K562 (cell line): Measurements from ENCODE around the gene UBXN11. TPM values are rescaled to one million over a fixed set of nuclear protein-coding genes. Genes with fewer than 3 reads are reported as not detected.

ENCODE experiments used
- ATAC-seq: fragments of 200-7000 bp; cut with Tn5 transposase; 3 replicates; pipeline ENCODE4 v1.9.1; 2020; ENCODE audit warnings: moderate library complexity
- BruUV-seq: library from RNA; stranded (reverse); fragments of 400-500 nt; replicated peaks from 2 replicates; lab custom pipeline; 2021; lab: Mats Ljungman, UMichigan
- CTCF ChIA-PET: fragments of 300-600 bp; formaldehyde crosslinking; extraction: SDS; loops from one replicate; lab custom pipeline; 2021; ENCODE audit warnings: low intra/inter-chr PET ratio; lab: Yijun Ruan, JAX
- POLR2A ChIA-PET: fragments of 300-600, 350-650 bp; sonication (Branson Sonifier 250); formaldehyde crosslinking; extraction: SDS; loops from one replicate; lab custom pipeline; 2021; ENCODE audit warnings: antibody characterized with exemption, inconsistent platforms; lab: Yijun Ruan, JAX
- DNase-seq, 4 experiments: peaks; one replicate each; pipeline versions ENCODE4 v3.0.0 to v3.0.0-alpha.2; 2011 to 2018; ENCODE audit warnings: low spot score in 3 of 4, mixed read lengths in 3 of 4; ENCODE audit errors: extremely low read depth in 1 of 4
- FAIRE-seq: peaks from 2 replicates; lab custom pipeline; 2011; peaks lifted over from hg19 to GRCh38; lab: Jason Lieb, UNC
- H2AFZ ChIP-seq: 2 replicates; pipeline ENCODE4 v1.6.0; 2011; ENCODE audit warnings: low read depth, low read length, control low read depth, inconsistent platforms
- H3K27ac ChIP-seq: fragments of 200-600 bp; 3 replicates; pipeline ENCODE4 v1.8.0; 2011; ENCODE audit warnings: low read depth, mild to moderate bottlenecking, control low read depth, inconsistent platforms, low read length, moderate library complexity, mixed read lengths; ENCODE audit errors: extremely low read depth
- H3K27me3 ChIP-seq, 2 experiments: fragments of 300-600 bp in 1 of 2; 2 replicates in 1 of 2; 3 replicates in 1 of 2; pipeline versions ENCODE4 v1.6.0 to v1.8.0; 2011; ENCODE audit warnings: inconsistent platforms in 2 of 2, low read length in 2 of 2, mild to moderate bottlenecking in 1 of 2, mixed read lengths in 1 of 2, moderate library complexity in 1 of 2; ENCODE audit not compliant: control insufficient read depth in 2 of 2, insufficient read depth in 2 of 2
- H3K36me3 ChIP-seq: fragments of 300-600 bp; 3 replicates; pipeline ENCODE4 v1.8.0; 2011; ENCODE audit warnings: mild to moderate bottlenecking, low read length, inconsistent platforms; ENCODE audit not compliant: control insufficient read depth, insufficient read depth
- H3K4me1 ChIP-seq, 2 experiments: fragments of 200-600 bp in 1 of 2; replicated peaks in 1 of 2; 2 replicates in 1 of 2; 3 replicates in 1 of 2; pipeline versions ENCODE4 v1.5.1 to v1.8.0; 2011; ENCODE audit warnings: inconsistent platforms in 2 of 2, low read length in 2 of 2, mild to moderate bottlenecking in 1 of 2, mixed read lengths in 1 of 2, moderate library complexity in 1 of 2; ENCODE audit not compliant: control insufficient read depth in 2 of 2, insufficient read depth in 2 of 2
- H3K4me2 ChIP-seq: 2 replicates; pipeline ENCODE4 v1.6.1; 2011; ENCODE audit warnings: low read length, control low read depth, inconsistent platforms, mixed read lengths; ENCODE audit not compliant: insufficient read depth
- H3K4me3 ChIP-seq: fragments of 200-600 bp; sonication (generic), shearing (Covaris generic); 2 replicates; pipeline ENCODE4 v1.5.1; 2016; ENCODE audit warnings: control low read depth, inconsistent platforms
- H3K79me2 ChIP-seq: fragments of 200-600 bp; 3 replicates; pipeline ENCODE4 v1.8.0; 2011; ENCODE audit warnings: low read length, inconsistent platforms; ENCODE audit not compliant: control insufficient read depth, insufficient read depth
- H3K9ac ChIP-seq, 2 experiments: 2 replicates each; pipeline versions ENCODE4 v1.6.0 to v1.6.1; 2011; ENCODE audit warnings: low read depth in 2 of 2, low read length in 2 of 2, control low read depth in 1 of 2, inconsistent platforms in 1 of 2, mild to moderate bottlenecking in 1 of 2, mixed read lengths in 1 of 2; ENCODE audit not compliant: insufficient read depth in 1 of 2
- H3K9me1 ChIP-seq: one replicate; pipeline ENCODE4 v1.6.0; 2011; ENCODE audit warnings: inconsistent platforms, mild to moderate bottlenecking, low read length, moderate library complexity; ENCODE audit not compliant: control insufficient read depth, insufficient read depth
- H3K9me3 ChIP-seq: replicated peaks from 2 replicates; pipeline ENCODE4 v1.5.1; 2011; ENCODE audit warnings: low read depth, low read length, inconsistent platforms; ENCODE audit not compliant: control insufficient read depth, insufficient read depth
- H4K20me1 ChIP-seq: replicated peaks from 2 replicates; pipeline ENCODE4 v1.6.1; 2011; ENCODE audit warnings: low read length, inconsistent platforms, mixed read lengths; ENCODE audit not compliant: control insufficient read depth, insufficient read depth
- EP400 ChIP-seq: fragments of 450-650 bp; IDR thresholded peaks from 2 replicates; pipeline ENCODE4 v1.6.1; 2017; ENCODE audit warnings: antibody characterized with exemption, mild to moderate bottlenecking, moderate library complexity
- FOXA3 ChIP-seq, 2 experiments: fragments of 450-650 bp in 1 of 2; sonication (generic) in 1 of 2; formaldehyde crosslinking; IDR thresholded peaks in 1 of 2; conservative IDR thresholded peaks in 1 of 2; 2 replicates each; pipeline versions ENCODE4 v1.4.0 to v1.8.0; 2020 to 2022; ENCODE audit warnings: mild to moderate bottlenecking in 2 of 2, missing genetic modification reagents in 1 of 2
- GTF2E2 ChIP-seq: fragments of 200-800 bp; sonication (Bioruptor generic); IDR thresholded peaks from 2 replicates; pipeline ENCODE4 v1.6.1; 2016; ENCODE audit warnings: missing genetic modification characterization, missing compliant biosample characterization
- HMG20A ChIP-seq: fragments of 450-650 bp; formaldehyde crosslinking; conservative IDR thresholded peaks from 2 replicates; pipeline ENCODE4 v1.4.0; 2020; ENCODE audit warnings: mild to moderate bottlenecking, mixed read lengths
- HOXB6 ChIP-seq: fragments of 250-450 bp; sonication (Bioruptor Pico); IDR thresholded peaks from 2 replicates; pipeline ENCODE4 v1.5.1; 2022; ENCODE audit warnings: mild to moderate bottlenecking, borderline replicate concordance
- TARDBP ChIP-seq: fragments of 450-650 bp; IDR thresholded peaks from 2 replicates; pipeline ENCODE4 v1.6.1; 2016
- ZKSCAN3 ChIP-seq: fragments of 250-450 bp; sonication (Bioruptor Pico); IDR thresholded peaks from 2 replicates; pipeline ENCODE4 v1.4.0; 2020
- WGBS: fragments of 100-300 bp; shearing (Covaris generic); methylation state at CpG from one replicate; pipeline ENCODE4 v1.1.6; 2016; ENCODE audit warnings: low coverage, mixed read lengths; ENCODE audit not compliant: insufficient coverage; ENCODE audit errors: missing lambda C conversion rate; 5-methylcytosine and 5-hydroxymethylcytosine counted together
- in situ Hi-C: fragments of 300-500 bp; cut with MboI; formaldehyde crosslinking; loops from 4 replicates; pipeline ENCODE4 v1.15.0; 2018; ENCODE audit warnings: inconsistent platforms, mixed read lengths
- intact Hi-C: fragments of 100-400 bp; cut with micrococcal nuclease; formaldehyde crosslinking; loops from 2 replicates; pipeline ENCODE4 v1.14.2; 2022
- polyA plus RNA-seq, 8 experiments: library from polyadenylated mRNA; depleted of rRNA in 4 of 8; stranded (reverse) in 5 of 8; unstranded in 3 of 8; fragments of >200 nt; fragmentation: Nextera tagmentation in 2 of 8; fragmentation: Illumina TruSeq in 1 of 8; extraction: Ambion mirVana in 2 of 8; extraction: Trizol in 1 of 8; gene quantifications; 2 replicates each; pipeline versions ENCODE4 v1.2.1 to v1.2.3, GENCODE V29; 2011 to 2014; ENCODE audit warnings: inconsistent platforms in 1 of 8, missing spikeins in 1 of 8
- total RNA-seq, 7 experiments: library from RNA; depleted of rRNA in 6 of 7; stranded (reverse); fragments of >200 nt in 6 of 7; fragmentation: Illumina TruSeq in 2 of 7; extraction: Trizol in 2 of 7; gene quantifications; 2 replicates each; pipeline versions ENCODE4 v1.2.1 to v1.2.3, GENCODE V29; 2011 to 2021; ENCODE audit warnings: low replicate concordance in 1 of 7
- TF ChIP-seq, protein P1 (sequence below): fragments of 450-650 bp; IDR thresholded peaks from 2 replicates; pipeline ENCODE4 v1.6.1; 2016

UBXN11 gene
- total and polyA plus RNA-seq, 9 of the 15 experiments (the other 6 are each of a cell fraction or from before 2014, with no cell fraction given) = 0.48 to 34.3 (median 11.3) TPM

DNA sequence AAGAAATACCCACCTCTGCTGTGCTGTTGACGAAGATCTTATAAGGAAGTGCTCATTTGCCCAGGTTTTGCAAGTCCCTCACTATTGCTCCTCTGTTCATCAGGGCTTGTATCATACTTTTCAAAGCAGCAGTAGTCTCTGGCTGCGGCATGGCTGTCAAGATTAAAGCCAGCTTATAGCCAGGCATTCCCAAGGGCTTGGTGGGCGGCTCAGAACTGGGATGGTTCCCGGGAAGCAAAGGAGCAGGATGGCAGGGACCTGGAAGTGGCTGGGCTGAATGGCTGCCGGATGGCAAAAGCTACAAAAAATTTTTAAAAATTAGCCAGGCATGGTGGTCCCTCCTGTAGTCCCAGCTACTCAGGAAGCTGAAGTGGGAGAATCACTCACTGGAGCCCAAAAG, 43.2 kb downstream of the UBXN11 start:
- no TSS peak for BruUV-seq
- Histone ChIP-seq H3K36me3 (peaks cover 98% of the 10 kb centered on the region), H3K27ac (no peak overlapping the region), H3K9me1 (no peaks in the 10 kb centered on the region), H3K9me3 (0 out of 2 replicates have a peak, but pooled peaks cover 2% of the 10 kb centered on the region), H3K4me3 (no peak overlapping the region), H3K79me2 (peaks cover 17% of the 10 kb centered on the region; the same call in 1 of the 3 replicates), H4K20me1 (no peaks in the 10 kb centered on the region), H3K27me3 (no peaks in the 10 kb centered on the region), H3K4me2 (no peak overlapping the region), H2AFZ (no peak overlapping the region), H3K9ac (no peak overlapping the region), H3K4me1 (no peaks in the 10 kb centered on the region)
- no peak for ATAC-seq
- CTCF ChIA-PET = no interaction called here
- 97% methylated on average over 5 of the region's 5 CpGs for WGBS
- TF ChIP-seq EP400 (no peak), GTF2E2 (no peak), HOXB6 (CRISPR knock-in tag) (no peak), ZKSCAN3 (CRISPR knock-in tag) (no peak), FOXA3 (CRISPR knock-in tag; conservative IDR thresholded peaks at IDR 0.05 in 1 of 2, IDR thresholded peaks at IDR 0.05 in 1 of 2) (no peak), TARDBP (no peak), HMG20A (CRISPR knock-in tag) (no peak)
- TF ChIP-seq, protein P1, sequence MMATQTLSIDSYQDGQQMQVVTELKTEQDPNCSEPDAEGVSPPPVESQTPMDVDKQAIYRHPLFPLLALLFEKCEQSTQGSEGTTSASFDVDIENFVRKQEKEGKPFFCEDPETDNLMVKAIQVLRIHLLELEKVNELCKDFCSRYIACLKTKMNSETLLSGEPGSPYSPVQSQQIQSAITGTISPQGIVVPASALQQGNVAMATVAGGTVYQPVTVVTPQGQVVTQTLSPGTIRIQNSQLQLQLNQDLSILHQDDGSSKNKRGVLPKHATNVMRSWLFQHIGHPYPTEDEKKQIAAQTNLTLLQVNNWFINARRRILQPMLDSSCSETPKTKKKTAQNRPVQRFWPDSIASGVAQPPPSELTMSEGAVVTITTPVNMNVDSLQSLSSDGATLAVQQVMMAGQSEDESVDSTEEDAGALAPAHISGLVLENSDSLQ = no peak
- DNase-seq = no peak
- in situ Hi-C loops = no loop called here
- POLR2A ChIA-PET = interaction anchor here (1.2 to 2.4 kb wide), 3 partner anchors 10 to 15 kb away, joined by 3 to 9 read pairs (median 5); partner anchors contain the start of gene SH3BGRL3
- no peak for FAIRE-seq
- intact Hi-C loops = no loop called here
